Breast epithelium (tissue), 4 donors: ENCODE data around the gene STRA8. TPM values are rescaled to one million over a fixed set of nuclear protein-coding genes. Genes with fewer than 3 reads are reported as not detected.

Experiments used
- DNase-seq, 2 donors: peaks; one replicate each; pipeline ENCODE4 v3.0.0-alpha.2; 2019; ENCODE audit warnings: low spot score in 2 of 2
- H3K27ac ChIP-seq, 2 donors: fragments of 200-600 bp; sonication (generic) in 1 of 2; one replicate each; pipeline ENCODE4 v1.5.1; 2016 to 2019; ENCODE audit warnings: mild to moderate bottlenecking in 1 of 2
- H3K27me3 ChIP-seq, 2 donors: fragments of 200-600 bp; sonication (generic) in 1 of 2; one replicate each; pipeline versions ENCODE4 v1.5.1 to v1.6.0; 2017 to 2019; ENCODE audit warnings: control low read depth in 1 of 2, mild to moderate bottlenecking in 1 of 2
- H3K36me3 ChIP-seq: fragments of 200-600 bp; one replicate; pipeline ENCODE4 v1.5.1; 2019
- H3K4me1 ChIP-seq, 2 donors: fragments of 200-600 bp; sonication (generic); one replicate each; pipeline ENCODE4 v1.5.1; 2016 to 2019; ENCODE audit warnings: control low read depth in 1 of 2
- H3K4me3 ChIP-seq, 3 donors: fragments of 200-600 bp; sonication (generic); 1 replicate in 2 of 3; 2 replicates in 1 of 3; pipeline ENCODE4 v1.5.1; 2016 to 2019; ENCODE audit warnings: mild to moderate bottlenecking in 3 of 3, moderate library complexity in 2 of 3
- H3K9me3 ChIP-seq, 2 donors: fragments of 200-600 bp; sonication (generic) in 1 of 2; one replicate each; pipeline ENCODE4 v1.5.1; 2016 to 2019; ENCODE audit warnings: control low read depth in 1 of 2
- POLR2A ChIP-seq: fragments of 450-650 bp; IDR thresholded peaks from one replicate; pipeline ENCODE4 v1.6.1; 2016; ENCODE audit warnings: antibody characterized with exemption, mild to moderate bottlenecking, moderate library complexity
- POLR2AphosphoS5 ChIP-seq, 3 donors: sonication (generic); formaldehyde crosslinking; IDR thresholded peaks; one replicate each; pipeline ENCODE4 v1.6.1; 2017; ENCODE audit warnings: antibody characterized with exemption in 3 of 3
- intact Hi-C: fragments of 100-400 bp; cut with DNase I; formaldehyde crosslinking; loops from one replicate; pipeline ENCODE4 v1.15.1; 2023; ENCODE audit warnings: low total_unique reads
- total RNA-seq, 3 donors: library from RNA; depleted of rRNA; stranded (reverse); fragments of >200 nt; gene quantifications; one replicate each; pipeline ENCODE4 v1.1.0, GENCODE V29; 2016
- TF ChIP-seq, protein P1 (sequence below), 3 donors: fragments of 450-650 bp; IDR thresholded peaks; one replicate each; pipeline ENCODE4 v1.5.1; 2016 to 2017; ENCODE audit warnings: antibody characterized with exemption in 3 of 3, mild to moderate bottlenecking in 3 of 3, moderate library complexity in 3 of 3

Gene STRA8
- total RNA-seq, 3 donors from 2014 or later: not detected

DNA sequence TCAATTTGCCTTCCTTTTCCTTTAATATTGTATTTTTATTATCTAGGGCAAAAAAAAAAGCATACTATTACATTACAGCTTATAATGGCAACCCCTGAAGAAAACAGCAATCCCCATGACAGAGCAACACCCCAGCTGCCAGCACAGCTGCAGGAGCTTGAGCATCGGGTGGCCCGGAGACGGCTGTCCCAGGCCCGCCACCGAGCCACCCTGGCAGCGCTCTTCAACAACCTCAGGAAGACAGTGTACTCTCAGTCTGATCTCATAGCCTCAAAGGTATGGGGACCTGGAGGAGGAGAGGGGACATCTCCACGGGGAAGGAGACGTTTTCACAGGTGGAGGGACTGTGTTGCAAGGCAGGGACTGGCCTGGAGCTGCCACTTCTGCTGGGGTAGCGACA, 6.8 kb downstream of the STRA8 start:
- intact Hi-C loops: no loop called here
- no peaks in the 10 kb centered on the region for H3K4me1 ChIP-seq
- no peak for TF ChIP-seq POLR2AphosphoS5 (IDR thresholded peaks at IDR 0.05)
- TF ChIP-seq, protein P1, sequence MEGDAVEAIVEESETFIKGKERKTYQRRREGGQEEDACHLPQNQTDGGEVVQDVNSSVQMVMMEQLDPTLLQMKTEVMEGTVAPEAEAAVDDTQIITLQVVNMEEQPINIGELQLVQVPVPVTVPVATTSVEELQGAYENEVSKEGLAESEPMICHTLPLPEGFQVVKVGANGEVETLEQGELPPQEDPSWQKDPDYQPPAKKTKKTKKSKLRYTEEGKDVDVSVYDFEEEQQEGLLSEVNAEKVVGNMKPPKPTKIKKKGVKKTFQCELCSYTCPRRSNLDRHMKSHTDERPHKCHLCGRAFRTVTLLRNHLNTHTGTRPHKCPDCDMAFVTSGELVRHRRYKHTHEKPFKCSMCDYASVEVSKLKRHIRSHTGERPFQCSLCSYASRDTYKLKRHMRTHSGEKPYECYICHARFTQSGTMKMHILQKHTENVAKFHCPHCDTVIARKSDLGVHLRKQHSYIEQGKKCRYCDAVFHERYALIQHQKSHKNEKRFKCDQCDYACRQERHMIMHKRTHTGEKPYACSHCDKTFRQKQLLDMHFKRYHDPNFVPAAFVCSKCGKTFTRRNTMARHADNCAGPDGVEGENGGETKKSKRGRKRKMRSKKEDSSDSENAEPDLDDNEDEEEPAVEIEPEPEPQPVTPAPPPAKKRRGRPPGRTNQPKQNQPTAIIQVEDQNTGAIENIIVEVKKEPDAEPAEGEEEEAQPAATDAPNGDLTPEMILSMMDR (IDR thresholded peaks at IDR 0.05): no peak
- TF ChIP-seq POLR2A: no peak

DNA sequence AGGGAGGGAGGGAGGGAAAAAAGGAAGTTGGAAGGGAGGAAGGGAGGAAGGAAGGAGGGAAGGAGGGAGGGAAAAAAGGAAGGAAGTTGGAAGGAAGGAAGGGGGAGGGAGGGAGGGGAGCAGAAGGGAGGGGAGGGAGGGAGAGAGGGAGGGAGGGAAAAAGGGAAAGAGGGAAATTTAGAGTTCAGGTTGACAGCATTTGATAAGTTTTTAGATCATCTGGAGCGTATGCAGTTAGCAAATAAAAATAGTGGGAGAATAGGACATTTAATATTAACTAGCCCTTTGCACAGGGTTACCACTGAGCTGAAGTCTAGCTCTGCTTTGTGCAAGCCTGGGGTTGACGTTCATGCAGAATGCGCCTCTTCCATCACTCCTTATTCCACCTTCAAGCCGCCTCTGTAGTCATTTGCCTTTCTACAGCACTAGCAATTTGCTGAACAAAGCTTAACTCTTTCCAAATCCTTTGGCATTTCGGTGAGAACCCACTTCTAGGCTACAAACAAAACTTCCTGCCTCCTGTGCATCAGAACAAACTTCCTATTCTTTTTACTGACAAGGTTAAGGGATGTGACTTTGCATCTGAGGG, 8.6 kb downstream of the STRA8 start:
- Histone ChIP-seq H3K27ac (no peak overlapping the region), H3K27me3 (no peaks in the 10 kb centered on the region), H3K36me3 (no peaks in the 10 kb centered on the region), H3K4me1 (no peaks in the 10 kb centered on the region), H3K9me3 (no peaks in the 10 kb centered on the region), H3K4me3 (no peak overlapping the region)
- no peak for DNase-seq
- TF ChIP-seq POLR2AphosphoS5 (IDR thresholded peaks at IDR 0.05): no peak
- TF ChIP-seq POLR2A: no peak
- TF ChIP-seq, protein P1 (IDR thresholded peaks at IDR 0.05): no peak
- intact Hi-C loops: no loop called here

More for the DNA sequence above, 6.8 kb downstream of the STRA8 start:
- H3K4me3 ChIP-seq: no peak overlapping the region
- no peaks in the 10 kb centered on the region for H3K27me3 ChIP-seq
- no peaks in the 10 kb centered on the region for H3K9me3 ChIP-seq
- no peak for DNase-seq
- no peak overlapping the region for H3K27ac ChIP-seq
- no peaks in the 10 kb centered on the region for H3K36me3 ChIP-seq

DNA sequence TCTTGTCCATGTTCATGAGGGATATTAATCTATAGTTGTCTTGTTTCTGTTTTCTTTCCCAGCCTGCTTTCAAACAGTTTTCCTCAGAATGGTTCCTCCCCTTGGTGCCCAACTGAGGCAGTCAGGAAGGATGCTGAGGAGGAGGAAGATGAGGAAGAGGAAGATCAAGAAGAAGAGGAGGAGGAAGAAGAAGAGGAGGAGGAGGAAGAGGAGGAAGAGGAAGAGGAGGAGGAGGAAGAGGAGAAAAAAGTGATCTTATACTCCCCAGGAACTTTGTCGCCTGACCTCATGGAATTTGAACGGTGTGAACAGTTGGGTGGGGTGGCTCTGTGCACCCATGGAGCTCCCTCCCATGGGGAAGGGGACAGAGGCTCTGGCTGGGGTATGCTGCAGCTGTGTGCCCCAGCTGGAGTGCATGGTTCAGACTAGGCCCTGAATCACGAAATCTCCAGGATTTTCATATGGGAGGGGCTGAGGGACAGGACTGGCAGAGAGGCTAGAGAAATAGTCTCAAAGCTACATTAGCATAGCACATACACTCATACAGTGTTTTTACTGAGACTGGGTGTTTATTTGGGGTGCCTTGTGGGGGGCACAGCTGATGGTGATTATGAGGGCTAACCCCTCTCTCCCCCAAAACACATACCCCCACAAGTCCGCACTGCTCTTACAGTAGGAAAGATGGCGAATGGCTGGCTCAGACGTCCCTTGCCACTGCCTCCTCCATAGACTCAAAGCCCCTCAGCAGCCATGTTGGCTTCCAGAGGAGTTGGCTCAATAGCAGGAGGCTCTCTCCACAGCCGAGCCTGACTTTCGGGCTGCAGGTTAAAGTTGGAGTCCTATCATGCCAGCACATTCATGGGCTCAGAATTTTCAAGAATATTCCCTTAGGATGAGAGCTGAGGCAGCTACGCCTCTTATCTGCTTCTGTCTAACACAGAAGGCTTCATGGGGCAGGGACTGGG, 11.9 kb downstream of the STRA8 start:
- no peak for DNase-seq
- Histone ChIP-seq H3K27ac (no peak overlapping the region), H3K9me3 (no peaks in the 10 kb centered on the region)

DNA sequence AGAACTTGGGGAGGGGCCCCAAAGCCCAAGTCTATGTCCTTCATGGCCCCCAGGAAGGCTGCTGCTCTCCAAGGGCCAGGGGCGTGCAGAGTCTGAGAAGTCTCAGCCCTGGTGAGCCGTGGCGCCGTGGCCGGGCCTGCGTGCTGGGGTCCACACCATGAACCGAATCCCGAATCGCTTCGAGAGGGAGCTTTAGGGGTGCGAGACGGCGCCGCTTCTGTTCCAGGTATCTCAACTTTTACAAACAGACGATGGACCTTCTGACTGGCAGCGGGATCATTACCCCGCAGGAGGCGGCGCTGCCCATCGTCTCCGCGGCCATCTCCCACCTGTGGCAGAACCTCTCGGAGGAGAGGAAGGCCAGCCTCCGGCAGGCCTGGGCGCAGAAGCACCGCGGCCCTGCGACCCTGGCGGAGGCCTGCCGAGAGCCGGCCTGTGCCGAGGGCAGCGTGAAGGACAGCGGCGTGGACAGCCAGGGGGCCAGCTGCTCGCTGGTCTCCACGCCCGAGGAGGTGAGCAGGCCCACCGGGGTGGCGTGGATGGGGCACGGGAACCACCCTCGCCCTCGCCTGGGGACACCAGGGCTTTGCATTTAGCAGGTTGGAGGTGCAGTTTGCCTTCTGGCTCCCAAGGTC, 12.7 kb downstream of the STRA8 start:
- H3K9me3 ChIP-seq: no peaks in the 10 kb centered on the region
- no peaks in the 10 kb centered on the region for H3K4me1 ChIP-seq
- intact Hi-C loops: no loop called here
- H3K27ac ChIP-seq: no peak overlapping the region
- H3K36me3 ChIP-seq: no peaks in the 10 kb centered on the region
- TF ChIP-seq, protein P1 (IDR thresholded peaks at IDR 0.05): no peak
- TF ChIP-seq POLR2AphosphoS5 (IDR thresholded peaks at IDR 0.05): no peak
- TF ChIP-seq POLR2A: no peak
- H3K27me3 ChIP-seq: no peaks in the 10 kb centered on the region
- H3K4me3 ChIP-seq: no peak overlapping the region
- DNase-seq: no peak

More for the DNA sequence above, 11.9 kb downstream of the STRA8 start:
- H3K27me3 ChIP-seq: no peaks in the 10 kb centered on the region
- TF ChIP-seq POLR2AphosphoS5 (IDR thresholded peaks at IDR 0.05) (no peak), POLR2A (no peak)
- TF ChIP-seq, protein P1 (IDR thresholded peaks at IDR 0.05): no peak
- H3K36me3 ChIP-seq: no peaks in the 10 kb centered on the region
- no peaks in the 10 kb centered on the region for H3K4me1 ChIP-seq
- no peak overlapping the region for H3K4me3 ChIP-seq
- intact Hi-C loops: no loop called here
